ENCODE measurements around the gene CEACAM19. TPM values are rescaled to one million over a fixed set of nuclear protein-coding genes. Genes with fewer than 3 reads are reported as not detected.
"Not testable (repeated sequence)": the region's sequence is repeated elsewhere in the genome, so short reads cannot be mapped to it uniquely, and the experiment has no call there.

The CEACAM19 gene
- total RNA-seq, 1 donor from 2014 or later, result 0.37 TPM

GRCh38 chr19:44673510-44673909 lies 2.2 kb downstream of the CEACAM19 start:
- intact Hi-C loops (cut with micrococcal nuclease), result no loop called here

GRCh38 chr19:44675521-44675920 lies 4.2 kb downstream of the CEACAM19 start:
- intact Hi-C loops (cut with micrococcal nuclease), result no loop called here

- intact Hi-C loops (cut with micrococcal nuclease), result no loop called here
These were observed 5.9 kb downstream of the CEACAM19 start for GRCh38 chr19:44677019-44677811.

GRCh38 chr19:44680536-44680935 lies 9.3 kb downstream of the CEACAM19 start:
- intact Hi-C loops (cut with micrococcal nuclease), result no loop called here

- intact Hi-C loops (cut with micrococcal nuclease), result no loop called here
These were observed 10.9 kb downstream of the CEACAM19 start for GRCh38 chr19:44681992-44682790.

- intact Hi-C loops (cut with micrococcal nuclease), result no loop called here
These were observed 11.5 kb downstream of the CEACAM19 start for GRCh38 chr19:44682807-44683206.

- intact Hi-C loops (cut with micrococcal nuclease), result no loop called here
These were observed 12.3 kb downstream of the CEACAM19 start for GRCh38 chr19:44683434-44684210.

GRCh38 chr19:44684396-44684795 lies 13.1 kb downstream of the CEACAM19 start:
- intact Hi-C loops (cut with micrococcal nuclease), result not testable (repeated sequence)

- intact Hi-C loops (cut with micrococcal nuclease), result no loop called here
These were observed 13.9 kb downstream of the CEACAM19 start for GRCh38 chr19:44684892-44685863.

- intact Hi-C loops (cut with micrococcal nuclease), result no loop called here
These were observed 14.6 kb downstream of the CEACAM19 start for GRCh38 chr19:44685877-44686276.

- intact Hi-C loops (cut with micrococcal nuclease), result no loop called here
These were observed 15.6 kb downstream of the CEACAM19 start for GRCh38 chr19:44686896-44687295.

GRCh38 chr19:44687888-44688287 lies 16.6 kb downstream of the CEACAM19 start:
- intact Hi-C loops (cut with micrococcal nuclease), result loop anchor here (2.0 kb wide), 1 partner anchor 203 kb away; the partner anchor contains the start of gene TOMM40

GRCh38 chr19:44689290-44690130 lies 18.2 kb downstream of the CEACAM19 start:
- intact Hi-C loops (cut with micrococcal nuclease), result loop anchor here (1.0 to 2.0 kb wide), 7 partner anchors 32 to 262 kb away; partner anchors contain the start of gene TOMM40

- intact Hi-C loops (cut with micrococcal nuclease), result no loop called here
These were observed 18.8 kb downstream of the CEACAM19 start for GRCh38 chr19:44690131-44690440.

GRCh38 chr19:44692379-44692721 lies 21.1 kb downstream of the CEACAM19 start:
- intact Hi-C loops (cut with micrococcal nuclease), result loop anchor here (1.0 kb wide), 4 partner anchors 38 to 262 kb away; partner anchors contain the start of gene BCL3

- intact Hi-C loops (cut with micrococcal nuclease), result no loop called here
These were observed 22.9 kb downstream of the CEACAM19 start for GRCh38 chr19:44694184-44694579.

GRCh38 chr19:44696939-44697669 lies 25.8 kb downstream of the CEACAM19 start:
- intact Hi-C loops (cut with micrococcal nuclease), result no loop called here

- intact Hi-C loops (cut with micrococcal nuclease), result no loop called here
These were observed 26.4 kb downstream of the CEACAM19 start for GRCh38 chr19:44697670-44698034.

All from T-helper 1 cell treated with Interleukin-12 subunit alpha and Interleukin-12 subunit beta and Interleukin-4 antibody, amounts not matched to agents 30 ng/mL and 1 ng/mL, for 36 hours (primary cell).